CD4-positive, alpha-beta T cell treated with Interleukin-4 for 1 hour (primary cell): ENCODE data around the gene AK6.
A peak's percentile ranks its signal among the peaks of the same experiment; 100 is the strongest.
"Not testable (repeated sequence)": the region's sequence is repeated elsewhere in the genome, so short reads cannot be mapped to it uniquely, and the experiment has no call there.

ENCODE experiments used
- DNase-seq, 2 donors: peaks; one replicate each; pipeline ENCODE4 v3.0.0-alpha.2; 2020 to 2022

AK6 gene

DNA sequence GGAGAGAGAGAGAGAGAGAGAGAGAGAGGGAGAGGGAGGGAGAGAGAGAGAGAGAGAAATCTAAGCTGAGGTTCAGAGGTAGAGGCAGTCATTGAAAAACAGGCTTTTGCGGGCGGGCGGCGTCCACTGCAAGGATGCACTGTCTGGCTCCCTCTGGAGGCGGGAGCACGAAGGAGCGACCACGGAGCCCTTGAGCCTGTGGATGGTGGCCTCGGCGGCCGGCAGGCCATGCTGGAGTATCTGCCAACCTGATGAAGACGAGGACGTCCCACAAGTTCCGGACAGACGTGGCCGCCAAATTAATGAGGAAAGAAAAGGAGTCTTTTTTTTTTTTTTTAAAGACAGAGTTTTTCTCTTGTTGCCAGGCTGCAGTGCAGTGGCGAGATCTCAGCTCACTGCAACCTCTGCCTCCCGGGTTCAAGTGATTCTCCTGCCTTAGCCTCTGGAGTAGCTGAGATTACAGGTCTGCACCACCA lies 34.5 kb downstream of the AK6 start:
- peak; percentile 80 for DNase-seq

DNA sequence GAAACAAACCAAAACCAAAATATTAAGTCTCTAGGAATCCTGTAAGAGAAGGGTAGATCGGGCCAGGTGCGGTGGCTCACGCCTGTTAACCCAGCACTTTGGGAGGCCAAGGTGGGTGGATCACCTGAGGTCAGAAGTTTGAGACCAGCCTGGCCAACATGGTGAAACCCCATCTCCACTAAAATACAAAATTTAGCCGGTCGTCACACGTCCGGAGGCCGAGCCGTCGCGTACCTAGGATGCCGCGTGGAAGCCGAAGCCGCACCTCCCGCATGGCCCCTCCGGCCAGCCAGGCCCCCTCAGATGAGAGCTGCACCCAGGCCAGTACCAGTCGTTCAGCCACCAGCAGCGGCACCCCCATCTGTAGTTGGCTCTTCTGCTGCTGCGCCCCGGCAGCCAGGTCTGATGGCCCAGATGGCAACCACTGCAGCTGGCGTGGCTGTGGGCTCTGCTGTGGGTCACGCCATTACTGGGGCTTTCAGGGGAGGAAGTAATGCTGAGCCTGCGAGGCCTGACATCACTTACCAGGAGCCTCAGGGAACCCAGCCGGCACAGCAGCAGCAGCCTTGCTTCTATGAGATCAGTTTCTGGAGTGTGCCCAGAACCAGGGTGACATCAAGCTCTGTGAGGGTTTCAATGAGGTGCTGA lies 35.5 kb downstream of the AK6 start:
- not testable (repeated sequence) for DNase-seq

GRCh38 chr5:69331528-69332445 lies 37.5 kb downstream of the AK6 start:
- peak in 1 of 2 donors; percentile 2 for DNase-seq

- no peak for DNase-seq
These were observed 39.3 kb downstream of the AK6 start for GRCh38 chr5:69329905-69330489.

DNA sequence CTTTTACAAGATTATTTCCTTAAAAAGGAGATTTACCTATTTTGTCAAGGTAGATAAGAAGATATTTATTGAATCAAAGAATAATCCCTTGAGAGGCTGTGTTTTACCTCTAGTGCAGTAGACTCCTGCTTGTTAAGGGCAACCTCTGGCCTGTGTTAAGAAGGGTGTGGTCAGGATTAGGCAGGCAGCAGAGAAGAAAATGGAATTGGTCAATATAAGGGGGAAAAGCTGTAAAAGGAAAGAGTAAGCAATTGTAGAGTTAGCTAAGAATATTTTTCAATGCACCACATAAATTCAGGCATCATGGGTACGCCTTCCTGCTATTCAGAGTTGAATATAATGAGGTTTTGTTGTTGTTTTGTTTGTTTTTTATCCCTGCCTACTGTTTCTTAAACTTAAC lies 43.0 kb downstream of the AK6 start:
- no peak for DNase-seq

- no peak for DNase-seq
These were observed 51.9 kb downstream of the AK6 start for GRCh38 chr5:69317391-69317790.

DNA sequence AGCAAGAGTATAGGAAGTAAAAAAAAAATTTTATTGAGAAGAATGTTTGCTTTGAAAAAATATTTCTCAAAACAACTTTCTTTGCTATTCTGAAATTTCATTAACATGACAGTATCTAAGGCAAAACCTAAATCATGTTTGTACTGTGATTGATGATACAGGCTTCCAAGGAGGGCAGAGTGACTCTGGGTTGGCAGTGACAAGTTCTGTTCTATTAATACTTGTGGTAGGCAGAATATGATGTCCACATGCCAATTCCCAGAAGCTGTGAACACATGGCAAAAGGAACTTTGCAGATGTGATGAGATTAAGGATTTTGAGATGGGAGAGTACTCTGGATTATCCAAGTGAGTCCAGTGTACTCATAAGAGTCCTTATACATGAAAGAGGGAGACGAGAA lies 53.3 kb downstream of the AK6 start:
- DNase-seq: no peak

DNA sequence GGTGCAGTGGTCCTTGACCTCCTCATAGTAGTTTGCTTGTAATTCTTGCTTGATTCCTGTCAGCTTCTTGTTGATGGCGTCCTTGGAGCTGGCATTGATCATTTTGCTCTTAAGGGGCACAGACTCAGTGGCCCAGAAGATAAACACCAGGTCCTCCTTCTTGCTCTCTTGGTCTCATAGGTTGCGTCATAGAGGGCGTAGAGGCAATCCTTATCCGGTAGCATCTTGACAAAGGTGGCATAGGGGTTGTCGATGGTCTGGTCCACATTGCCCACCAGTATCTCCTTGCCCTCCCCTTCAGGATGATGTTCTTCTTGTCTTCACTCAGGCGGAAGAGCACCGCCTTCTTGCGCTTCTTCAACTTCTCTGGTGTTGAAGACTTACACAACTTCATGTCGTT lies 55.9 kb downstream of the AK6 start:
- DNase-seq: no peak

GRCh38 chr5:69312459-69313160 lies 56.7 kb downstream of the AK6 start:
- DNase-seq: no peak

DNA sequence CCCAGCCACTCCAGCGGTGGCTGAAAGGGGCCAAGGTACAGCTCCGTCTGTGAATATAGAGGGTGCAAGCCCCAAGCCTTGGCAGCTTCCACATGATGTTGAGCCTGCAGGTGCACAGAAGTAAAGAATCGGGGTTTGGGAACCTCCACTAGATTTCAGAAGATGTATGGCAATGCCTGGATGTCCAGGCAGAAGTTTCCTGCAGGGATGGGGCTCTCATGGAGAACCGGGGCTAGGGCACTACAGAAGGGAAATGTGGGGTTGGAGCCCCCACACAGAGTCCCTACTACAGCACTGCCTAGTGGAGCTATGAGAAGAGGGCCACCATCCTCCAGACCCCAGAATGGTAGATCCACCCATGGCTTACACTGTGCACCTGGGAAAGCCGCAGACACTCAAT lies 59.9 kb downstream of the AK6 start:
- DNase-seq: no peak

DNA sequence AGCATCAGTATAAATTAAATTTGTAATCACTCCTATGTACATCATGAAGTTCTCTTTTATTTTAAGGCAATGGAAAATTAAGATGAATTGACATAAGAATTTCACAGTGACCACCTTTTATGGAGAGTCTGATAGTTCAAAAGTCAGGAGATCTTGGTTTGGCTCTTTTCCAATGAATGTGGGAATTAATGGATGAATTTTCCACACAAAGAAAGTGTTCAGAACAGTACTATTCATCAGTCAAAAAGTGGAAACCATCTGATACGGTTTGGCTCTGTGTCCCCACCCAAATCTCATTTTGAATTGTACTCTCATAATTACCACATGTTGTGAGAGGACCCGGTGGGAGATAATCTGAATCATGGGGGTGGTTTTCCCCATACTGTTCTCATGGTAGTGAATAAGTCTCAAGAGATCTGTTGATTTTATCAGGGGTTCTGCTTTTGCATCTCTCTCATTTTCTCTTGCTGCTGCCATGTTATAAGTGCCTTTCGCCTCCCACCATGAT lies 61.2 kb downstream of the AK6 start:
- no peak for DNase-seq

DNA sequence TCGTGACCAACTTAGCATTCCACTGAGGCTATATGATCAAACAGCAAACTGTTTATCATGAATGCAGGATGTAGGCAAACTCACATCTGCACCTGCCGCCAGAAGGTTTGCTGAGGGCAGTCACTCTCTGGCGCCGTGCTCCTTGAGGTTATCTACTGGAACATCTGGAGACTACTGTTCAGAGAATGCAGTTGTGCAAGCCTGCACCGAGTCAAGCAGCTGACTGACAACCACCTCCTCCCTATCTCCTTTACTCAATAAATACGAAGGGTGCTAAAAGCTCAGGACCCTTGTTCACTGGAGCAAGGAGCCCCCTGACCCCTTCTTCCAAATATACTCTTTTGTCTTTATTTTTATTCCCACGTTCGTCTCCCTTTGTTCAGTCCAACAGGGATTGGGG lies 63.8 kb downstream of the AK6 start:
- DNase-seq: no peak
